Gastroesophageal sphincter (tissue), 4 donors: Measurements from ENCODE around the gene SEMA5B. TPM values are rescaled to one million over a fixed set of nuclear protein-coding genes. Genes with fewer than 3 reads are reported as not detected.

ENCODE experiments used
- ATAC-seq: fragments of 150-250 bp; one replicate; pipeline ENCODE4 v1.9.1; 2016; ENCODE audit warnings: mild to moderate bottlenecking, moderate library complexity
- H3K27ac ChIP-seq, 4 donors: fragments of 200-600 bp; sonication (generic) in 3 of 4; 1 replicate in 3 of 4; 2 replicates in 1 of 4; pipeline ENCODE4 v1.5.1; 2016 to 2019
- H3K27me3 ChIP-seq: fragments of 200-600 bp; sonication (generic); one replicate; pipeline ENCODE4 v1.5.1; 2019
- H3K36me3 ChIP-seq, 2 donors: fragments of 200-600 bp; sonication (generic); one replicate each; pipeline ENCODE4 v1.5.1; 2019; ENCODE audit warnings: control low read depth in 1 of 2
- H3K4me1 ChIP-seq, 3 donors: fragments of 200-600 bp; sonication (generic); 1 replicate in 2 of 3; 2 replicates in 1 of 3; pipeline ENCODE4 v1.5.1; 2016 to 2019; ENCODE audit warnings: control low read depth in 2 of 3
- H3K4me3 ChIP-seq, 2 donors: fragments of 200-600 bp; sonication (generic); one replicate each; pipeline ENCODE4 v1.5.1; 2019; ENCODE audit warnings: mild to moderate bottlenecking in 1 of 2, moderate library complexity in 1 of 2
- H3K9me3 ChIP-seq, 3 donors: fragments of 200-600 bp; sonication (generic); one replicate each; pipeline ENCODE4 v1.5.1; 2017 to 2019; ENCODE audit warnings: control low read depth in 2 of 3
- CTCF ChIP-seq, 4 experiments: fragments of 200-600 bp in 2 of 4; fragments of 450-650 bp in 2 of 4; sonication (generic) in 1 of 4; IDR thresholded peaks; one replicate each; pipeline ENCODE4 v1.5.1; 2017 to 2019; ENCODE audit warnings: antibody characterized with exemption in 4 of 4, mild to moderate bottlenecking in 2 of 4, moderate library complexity in 2 of 4
- EP300 ChIP-seq: sonication (generic); formaldehyde crosslinking; IDR thresholded peaks from one replicate; pipeline ENCODE4 v1.6.1; 2017; ENCODE audit warnings: antibody characterized with exemption, mild to moderate bottlenecking
- POLR2A ChIP-seq, 2 donors: fragments of 450-650 bp; IDR thresholded peaks; one replicate each; pipeline ENCODE4 v1.6.1; 2017; ENCODE audit warnings: antibody characterized with exemption in 2 of 2, mild to moderate bottlenecking in 2 of 2, moderate library complexity in 1 of 2
- POLR2AphosphoS5 ChIP-seq: sonication (generic); formaldehyde crosslinking; IDR thresholded peaks from one replicate; pipeline ENCODE4 v1.6.1; 2017; ENCODE audit warnings: antibody characterized with exemption
- WGBS, 2 donors: methylation state at CpG; one replicate each; pipeline ENCODE4 v1.1.5; 2018; ENCODE audit warnings: low coverage in 1 of 2; 5-methylcytosine and 5-hydroxymethylcytosine counted together
- total RNA-seq, 4 donors: library from RNA; depleted of rRNA; stranded (reverse); fragments of >200 nt; gene quantifications; one replicate each; pipeline ENCODE4 v1.1.0, GENCODE V29; 2016

The SEMA5B gene
- under 1 TPM in 3 of 4 donors, not detected in 1; 0.31 to 0.69 (median 0.32) TPM for total RNA-seq

DNA sequence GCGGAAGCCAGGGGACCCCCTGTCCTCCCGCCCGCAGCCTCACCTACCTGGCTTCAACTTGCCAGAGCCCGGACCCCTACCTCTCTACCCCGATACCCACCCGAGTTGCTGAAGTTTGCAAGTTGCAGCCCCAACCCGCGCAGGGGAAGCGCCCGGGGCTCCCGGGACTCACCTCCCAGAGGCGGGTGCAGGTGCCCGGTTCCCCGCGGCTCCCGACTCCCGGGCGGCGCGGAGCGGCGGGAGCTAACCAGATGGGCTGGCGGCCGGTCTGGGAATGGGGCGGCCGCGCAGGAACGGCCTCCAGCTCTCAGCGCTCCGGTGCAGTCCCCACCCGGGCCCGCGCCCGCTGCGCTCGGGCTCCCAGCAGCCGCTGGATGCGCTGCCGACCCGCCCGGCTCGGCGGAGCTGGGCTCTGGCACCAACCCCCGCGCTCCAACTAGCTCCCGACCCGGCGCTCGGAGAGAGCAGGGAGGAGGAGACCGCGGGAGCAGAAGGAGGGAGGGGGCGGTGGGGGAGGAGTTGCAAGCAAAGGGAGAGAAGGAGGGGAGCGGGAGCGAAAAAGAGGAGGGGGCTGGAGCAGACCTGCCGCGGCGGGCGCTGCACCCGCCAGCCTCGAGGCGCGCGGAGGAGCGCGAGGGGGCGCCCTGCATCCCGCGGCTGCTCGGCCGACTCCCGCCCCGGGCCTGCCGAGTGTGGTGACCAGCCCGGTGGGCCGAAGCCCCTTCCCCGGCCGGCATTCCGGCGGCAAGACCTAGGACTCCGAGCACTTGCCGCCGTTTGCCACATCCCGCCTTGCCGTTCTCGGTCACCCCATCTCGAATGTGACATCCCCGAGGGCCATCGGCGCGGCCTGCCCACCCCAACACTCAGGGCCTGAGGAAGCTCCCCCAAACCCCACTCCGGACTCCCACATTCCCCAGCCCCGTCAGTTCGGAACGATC is at the start of gene SEMA5B:
Gene SEMA5B, minus strand, starts transcription at position 472 of the 941 bp plus-strand sequence. CDS start 66,500 bp downstream, outside the sequence.
- Histone ChIP-seq H3K4me1 (peaks cover 0 to 32% (median 20%) of the 10 kb centered on the region in 3 donors), H3K27me3 (peaks cover 68% of the 10 kb centered on the region), H3K27ac (peak within 1 kb of the TSS in 1 of 4 donors; percentile 56), H3K36me3 (no peaks in the 10 kb centered on the region), H3K4me3 (peak within 1 kb of the TSS; percentile 26 to 62), H3K9me3 (no peaks in the 10 kb centered on the region)
- peak in 3 of 4 experiments; percentile 22 to 72 (median 31) for TF ChIP-seq CTCF (IDR thresholded peaks at IDR 0.05)
- no peak for TF ChIP-seq POLR2AphosphoS5
- peak; percentile 53 for ATAC-seq
- WGBS, 2 donors = no CpG with 5 or more reads among the region's 94 CpGs

DNA sequence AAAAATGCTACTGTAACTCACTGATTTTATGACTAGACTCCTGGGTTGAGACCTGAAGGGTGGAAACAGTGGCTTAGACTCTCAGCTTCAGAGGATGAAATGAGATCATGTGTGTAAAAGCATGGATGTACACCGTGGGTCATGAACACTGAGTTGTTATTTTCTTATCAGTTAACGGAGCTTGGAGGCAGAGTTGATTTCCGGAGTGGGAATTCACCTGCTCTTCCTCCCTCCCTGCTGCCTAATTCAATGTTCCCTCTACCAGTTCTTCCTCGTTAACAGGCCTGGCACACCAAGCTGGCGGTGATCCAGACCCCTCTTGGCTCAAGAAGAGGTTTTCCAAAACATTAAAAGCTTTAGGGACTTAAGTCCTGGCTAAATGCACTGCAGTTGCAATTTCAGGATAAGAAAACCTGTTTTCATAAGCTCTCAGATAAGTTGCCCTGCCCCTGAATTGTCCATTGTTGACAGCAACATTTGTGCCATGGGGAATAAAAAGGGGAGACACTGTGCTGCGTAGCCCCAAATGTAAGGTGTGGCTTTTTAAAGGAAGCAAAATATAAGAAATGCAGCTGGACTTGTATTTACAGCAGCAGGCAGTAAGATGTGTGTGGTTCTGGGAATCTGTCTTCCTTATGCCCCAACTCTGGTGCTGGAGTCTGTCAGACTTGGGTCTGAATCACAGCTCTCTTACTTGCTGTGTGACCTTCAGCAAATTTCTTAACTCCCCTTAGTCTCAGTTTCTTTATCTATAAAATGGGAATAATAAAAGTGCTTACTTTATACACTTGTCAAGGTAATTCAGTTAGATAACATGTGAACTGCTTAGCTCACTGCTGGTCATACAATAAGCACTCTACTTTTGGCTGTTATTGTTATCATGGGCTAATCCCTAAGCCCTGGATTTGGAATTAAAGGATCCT is 49.2 kb upstream of the SEMA5B start:
- WGBS, 2 donors = 11 to 16% methylated on average over 4 to 6 of the region's 6 CpGs
- no peaks in the 10 kb centered on the region for H3K9me3 ChIP-seq
- no peaks in the 10 kb centered on the region for H3K36me3 ChIP-seq
- TF ChIP-seq POLR2AphosphoS5 (peak; percentile 36), POLR2A (IDR thresholded peaks at IDR 0.05) (no peak)
- no peak overlapping the region for H3K4me3 ChIP-seq
- ATAC-seq = peak; percentile 62
- peak overlapping the region; percentile 40 to 79 (median 62) for H3K27ac ChIP-seq
- H3K27me3 ChIP-seq = no peaks in the 10 kb centered on the region
- peaks cover 2 to 76% (median 19%) of the 10 kb centered on the region in 3 donors for H3K4me1 ChIP-seq

- H3K27me3 ChIP-seq = no peaks in the 10 kb centered on the region
- 67 to 80% methylated on average over 2 of the region's 4 CpGs for WGBS, 2 donors
- H3K4me1 ChIP-seq = peaks cover 5 to 76% (median 20%) of the 10 kb centered on the region in 3 donors
- H3K4me3 ChIP-seq = no peak overlapping the region
- H3K36me3 ChIP-seq = no peaks in the 10 kb centered on the region
- no peaks in the 10 kb centered on the region for H3K9me3 ChIP-seq
- peak overlapping the region; percentile 40 to 79 (median 62) for H3K27ac ChIP-seq
- ATAC-seq = no peak
- TF ChIP-seq CTCF (IDR thresholded peaks at IDR 0.05) (no peak), EP300 (no peak), POLR2AphosphoS5 (no peak), POLR2A (IDR thresholded peaks at IDR 0.05) (no peak)
Measured at GRCh38 chr3:123076112-123076495, 48.5 kb upstream of the SEMA5B start.

DNA sequence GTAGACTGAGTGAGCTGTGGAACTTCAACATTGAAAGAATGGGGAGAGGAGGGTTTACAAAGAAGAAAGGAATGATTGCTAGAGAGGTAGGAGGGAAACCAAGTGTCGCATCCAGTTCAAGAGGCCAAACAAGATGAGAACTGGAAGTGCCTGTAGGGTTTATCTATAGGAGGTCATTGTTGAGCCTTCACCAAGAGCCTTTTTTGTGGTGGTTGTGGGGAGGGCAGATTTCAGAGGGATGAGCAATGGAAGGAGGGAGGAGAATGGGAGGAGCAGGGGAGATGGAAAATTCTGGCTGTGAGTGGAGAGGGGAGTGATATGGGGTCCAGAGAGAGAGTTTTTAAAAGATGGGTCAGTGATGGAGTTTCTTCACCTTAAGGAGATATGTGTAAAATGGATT is 47.8 kb upstream of the SEMA5B start:
- H3K4me1 ChIP-seq = peaks cover 5 to 76% (median 20%) of the 10 kb centered on the region in 3 donors
- no peak for ATAC-seq
- H3K9me3 ChIP-seq = no peaks in the 10 kb centered on the region
- no peak overlapping the region for H3K4me3 ChIP-seq
- 95 to 100% methylated on average over 1 of the region's 1 CpG for WGBS, 2 donors
- H3K36me3 ChIP-seq = no peaks in the 10 kb centered on the region
- no peak for TF ChIP-seq POLR2AphosphoS5
- no peak for TF ChIP-seq CTCF (IDR thresholded peaks at IDR 0.05)
- no peak for TF ChIP-seq EP300
- TF ChIP-seq POLR2A (IDR thresholded peaks at IDR 0.05) = no peak
- H3K27ac ChIP-seq = peak overlapping the region in 3 of 4 donors; percentile 51 to 79 (median 52)
- no peaks in the 10 kb centered on the region for H3K27me3 ChIP-seq

- ATAC-seq = no peak
- H3K4me1 ChIP-seq = peaks cover 5 to 73% (median 30%) of the 10 kb centered on the region in 3 donors
- no peak for TF ChIP-seq EP300
- H3K27me3 ChIP-seq = no peaks in the 10 kb centered on the region
- H3K4me3 ChIP-seq = no peak overlapping the region
- no peaks in the 10 kb centered on the region for H3K9me3 ChIP-seq
- no CpG with 5 or more reads among the region's 1 CpG for WGBS, 2 donors
- H3K27ac ChIP-seq = peak overlapping the region in 3 of 4 donors; percentile 49 to 73 (median 62)
- no peaks in the 10 kb centered on the region for H3K36me3 ChIP-seq
Measured at GRCh38 chr3:123072564-123072963, 45.0 kb upstream of the SEMA5B start.
